ENCODE results near the gene PLEK.

DNA sequence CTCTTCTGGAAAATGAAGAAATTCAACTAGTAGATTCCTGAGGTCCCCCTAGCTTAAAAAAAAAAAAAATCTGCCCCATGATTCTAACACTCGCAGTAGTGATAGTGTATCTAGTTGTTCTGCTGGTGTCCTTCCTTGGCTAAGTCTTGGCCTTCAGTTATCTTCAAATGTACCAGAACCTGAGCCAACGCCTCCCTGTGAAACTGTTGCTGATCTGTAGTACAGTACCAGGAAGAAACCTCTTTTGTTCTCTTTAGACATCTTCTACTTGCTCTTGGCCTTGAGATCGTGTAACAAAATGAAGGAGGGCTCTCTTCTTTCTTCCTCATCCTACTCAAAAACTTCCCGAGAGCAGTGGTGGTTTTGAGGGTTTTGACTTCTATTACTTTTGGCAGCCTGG lies 31.0 kb downstream of the PLEK start:
- TF ChIP-seq, protein P1, sequence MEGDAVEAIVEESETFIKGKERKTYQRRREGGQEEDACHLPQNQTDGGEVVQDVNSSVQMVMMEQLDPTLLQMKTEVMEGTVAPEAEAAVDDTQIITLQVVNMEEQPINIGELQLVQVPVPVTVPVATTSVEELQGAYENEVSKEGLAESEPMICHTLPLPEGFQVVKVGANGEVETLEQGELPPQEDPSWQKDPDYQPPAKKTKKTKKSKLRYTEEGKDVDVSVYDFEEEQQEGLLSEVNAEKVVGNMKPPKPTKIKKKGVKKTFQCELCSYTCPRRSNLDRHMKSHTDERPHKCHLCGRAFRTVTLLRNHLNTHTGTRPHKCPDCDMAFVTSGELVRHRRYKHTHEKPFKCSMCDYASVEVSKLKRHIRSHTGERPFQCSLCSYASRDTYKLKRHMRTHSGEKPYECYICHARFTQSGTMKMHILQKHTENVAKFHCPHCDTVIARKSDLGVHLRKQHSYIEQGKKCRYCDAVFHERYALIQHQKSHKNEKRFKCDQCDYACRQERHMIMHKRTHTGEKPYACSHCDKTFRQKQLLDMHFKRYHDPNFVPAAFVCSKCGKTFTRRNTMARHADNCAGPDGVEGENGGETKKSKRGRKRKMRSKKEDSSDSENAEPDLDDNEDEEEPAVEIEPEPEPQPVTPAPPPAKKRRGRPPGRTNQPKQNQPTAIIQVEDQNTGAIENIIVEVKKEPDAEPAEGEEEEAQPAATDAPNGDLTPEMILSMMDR (IDR thresholded peaks at IDR 0.05), result no peak
- TF ChIP-seq POLR2A (IDR thresholded peaks at IDR 0.05), result no peak

Measured in uterus (tissue), 2 donors.